Superior temporal gyrus (tissue), 1 donor: Measurements from ENCODE around the gene SCLY.

Experiments
- DNase-seq: peaks from one replicate; pipeline ENCODE4 v3.0.0-alpha.2; 2016; ENCODE audit errors: extremely low spot score

SCLY gene

GRCh38 chr2:238069021-238069709 lies 8.4 kb downstream of the SCLY start:
- DNase-seq = no peak

GRCh38 chr2:238069877-238070276 lies 9.1 kb downstream of the SCLY start:
- no peak for DNase-seq

DNA sequence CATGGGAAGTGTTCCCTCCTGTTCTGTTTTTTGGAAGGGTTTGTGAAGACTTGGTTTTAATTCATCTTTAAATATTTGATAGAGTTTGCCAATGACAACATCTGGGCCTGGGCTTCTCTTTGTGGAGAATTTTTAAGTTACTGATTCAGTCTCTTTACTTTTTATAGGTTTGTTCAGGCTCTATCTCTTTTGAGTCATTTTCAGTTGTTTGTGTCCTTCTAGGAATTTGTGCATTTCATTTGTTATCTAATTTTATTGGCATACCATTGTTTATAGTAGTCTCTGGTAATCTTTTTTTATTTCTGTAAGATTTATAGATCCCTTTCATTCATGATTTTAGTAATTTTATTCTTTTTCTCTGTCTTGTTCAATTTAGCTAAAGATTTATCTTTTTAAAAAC lies 14.6 kb downstream of the SCLY start:
- DNase-seq = no peak

DNA sequence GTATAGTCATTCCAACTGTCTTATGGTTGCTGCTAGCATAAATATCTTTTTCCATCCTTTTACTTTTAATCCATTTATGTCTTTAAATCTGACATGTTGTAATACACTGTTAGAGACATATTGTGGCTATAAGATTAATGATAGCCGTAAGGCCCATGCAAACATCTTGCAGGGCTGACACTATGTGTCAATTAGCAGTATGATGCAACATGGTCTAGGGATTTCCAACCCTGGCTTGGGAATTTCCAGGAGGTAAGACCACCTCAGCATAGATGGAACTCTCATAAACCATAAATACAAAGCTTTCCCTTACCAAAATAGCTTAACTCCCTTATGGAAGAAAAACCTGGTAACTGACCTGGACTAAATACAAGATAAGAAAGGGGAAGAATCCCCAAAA lies 16.5 kb downstream of the SCLY start:
- no peak for DNase-seq

DNA sequence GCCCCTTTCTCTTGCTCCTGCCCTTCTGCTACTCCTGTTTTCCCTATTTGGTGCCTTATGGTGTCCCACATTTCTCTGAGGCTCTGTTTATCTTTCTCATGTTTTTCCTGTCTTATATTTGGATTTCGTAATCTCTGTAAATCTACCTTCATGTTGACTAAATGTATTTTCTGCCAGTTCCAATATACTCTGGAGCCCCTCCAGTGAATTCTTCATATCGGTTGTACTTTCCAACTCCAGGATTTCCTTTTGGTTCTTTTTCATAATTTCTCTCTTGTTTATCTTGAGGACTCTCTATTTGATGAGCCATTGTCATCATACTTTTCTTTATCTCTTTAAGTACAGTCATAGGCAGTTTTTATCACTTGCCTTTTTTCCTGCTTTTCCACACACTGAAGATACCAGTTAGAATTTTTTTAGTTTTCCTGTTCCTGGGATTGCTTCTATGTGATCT lies 19.1 kb downstream of the SCLY start:
- no peak for DNase-seq

GRCh38 chr2:238080518-238080917 lies 19.7 kb downstream of the SCLY start:
- no peak for DNase-seq

DNA sequence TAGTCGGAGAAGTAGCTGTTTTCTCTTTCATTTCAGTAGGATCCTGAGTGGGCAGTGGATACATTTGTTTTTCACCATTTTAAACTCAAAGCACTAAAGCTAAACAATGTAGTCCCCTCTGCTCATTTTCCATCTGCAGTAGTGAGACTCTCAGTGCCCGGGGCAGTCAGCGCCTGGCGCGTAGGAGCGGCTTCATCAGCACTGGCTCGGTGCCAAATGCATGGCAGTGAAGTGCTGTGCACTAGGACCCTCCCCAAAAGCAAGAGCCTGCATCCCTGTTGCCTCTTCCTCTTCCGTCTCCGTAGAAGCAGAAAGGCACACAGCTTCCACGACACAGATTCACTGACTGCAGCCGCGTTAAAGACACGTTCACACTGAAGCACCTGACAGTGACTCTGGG lies 20.3 kb downstream of the SCLY start:
- no peak for DNase-seq

DNA sequence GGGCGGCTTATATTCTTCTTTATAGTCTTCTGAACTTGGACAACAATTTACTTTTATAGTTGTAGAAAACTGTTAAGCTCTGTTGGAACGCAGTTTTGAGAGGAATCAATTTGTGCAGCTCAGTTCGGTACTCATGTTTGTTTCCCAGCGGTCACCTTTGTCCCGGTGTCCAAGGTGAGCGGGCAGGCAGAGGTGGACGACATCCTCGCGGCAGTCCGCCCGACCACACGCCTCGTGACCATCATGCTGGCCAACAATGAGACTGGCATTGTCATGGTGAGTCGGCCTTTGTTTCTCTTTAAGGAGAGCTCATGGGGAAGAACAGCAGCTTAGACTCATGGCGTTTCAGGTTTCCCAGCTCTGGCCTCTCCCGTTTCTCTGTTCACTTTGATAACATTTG lies 20.8 kb downstream of the SCLY start:
- peak; percentile 43 for DNase-seq

DNA sequence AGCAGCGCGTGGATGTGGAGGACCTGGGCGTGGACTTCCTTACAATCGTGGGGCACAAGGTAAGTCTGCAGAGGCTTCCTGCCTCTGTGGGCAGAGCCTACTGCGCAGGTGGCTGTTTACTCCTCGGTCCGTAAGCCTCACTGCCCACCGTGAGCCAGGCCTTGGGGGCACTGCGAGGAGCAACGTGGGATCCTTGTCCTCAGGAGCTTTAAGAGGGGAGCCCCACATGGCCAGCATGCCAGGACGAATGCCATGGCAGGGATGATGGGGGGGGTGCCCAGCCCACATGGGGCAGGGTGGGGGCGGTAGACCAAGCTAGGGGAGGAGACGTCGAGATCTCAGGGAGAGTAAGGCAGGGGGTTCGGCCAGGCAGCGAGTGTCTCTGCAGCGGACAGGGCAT lies 21.4 kb downstream of the SCLY start:
- DNase-seq = no peak

DNA sequence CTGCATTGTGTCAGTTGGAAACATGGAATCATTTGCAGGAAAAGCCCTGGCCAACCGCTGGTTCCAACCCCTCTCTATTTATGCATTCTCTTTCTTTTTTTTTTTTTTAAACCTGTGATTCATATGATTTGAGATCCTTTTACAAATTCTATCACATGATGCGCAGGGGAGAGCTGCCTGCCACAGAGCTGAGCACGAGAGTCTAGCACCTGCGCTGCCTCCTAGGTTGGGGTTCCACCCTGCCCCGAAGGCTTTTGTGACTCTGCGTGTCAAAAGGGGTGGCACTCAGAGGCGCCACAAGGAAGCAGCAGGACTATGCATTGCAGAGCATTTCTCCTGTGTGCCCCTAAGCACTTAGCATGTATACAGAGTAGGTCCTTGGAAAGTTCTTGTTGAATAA lies 22.0 kb downstream of the SCLY start:
- no peak for DNase-seq

DNA sequence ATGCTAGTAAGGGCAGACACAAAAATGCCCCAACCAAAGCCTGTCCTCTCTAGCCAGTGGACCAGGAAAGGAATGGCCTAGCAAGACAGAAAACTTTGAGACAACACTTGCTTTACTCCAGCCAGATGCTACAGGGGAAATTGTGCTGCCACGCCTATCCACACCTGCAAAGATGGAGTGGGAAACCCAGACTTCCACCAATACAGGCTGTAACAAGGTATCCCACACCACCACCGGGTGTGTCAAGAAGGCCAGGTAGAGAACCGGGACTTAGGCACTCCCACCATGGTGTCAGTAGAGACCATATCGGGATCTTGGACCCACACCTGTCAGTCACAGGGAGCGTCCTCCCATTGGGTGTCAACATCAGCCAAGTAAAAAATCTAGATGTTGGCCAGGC lies 23.1 kb downstream of the SCLY start:
- DNase-seq = no peak

- DNase-seq = no peak
Measured at GRCh38 chr2:238084761-238085160, 24.0 kb downstream of the SCLY start.

DNA sequence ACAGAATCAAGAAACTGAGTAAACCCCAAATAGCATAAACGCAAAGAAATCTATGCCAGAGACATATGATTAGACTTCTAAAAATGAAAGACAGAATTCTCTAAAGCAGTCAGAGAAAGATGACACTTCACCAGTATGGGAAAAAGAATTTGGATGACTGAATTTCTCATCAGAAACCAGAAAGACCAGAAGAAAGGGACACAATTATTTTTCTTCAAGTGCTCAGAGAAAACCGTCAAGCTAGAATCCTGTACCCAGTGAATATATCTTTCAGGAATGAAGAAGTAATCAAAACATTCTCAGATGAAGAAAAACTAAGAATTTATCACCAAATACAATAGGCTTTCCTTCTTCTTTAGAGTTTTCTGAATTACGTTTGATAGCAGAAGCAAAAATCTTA lies 25.1 kb downstream of the SCLY start:
- no peak for DNase-seq

- no peak for DNase-seq
Measured at GRCh38 chr2:238087211-238087610, 26.4 kb downstream of the SCLY start.

- no peak for DNase-seq
Measured at GRCh38 chr2:238090887-238091286, 30.1 kb downstream of the SCLY start.

GRCh38 chr2:238091436-238092060 lies 30.7 kb downstream of the SCLY start:
- no peak for DNase-seq

- DNase-seq = no peak
Measured at GRCh38 chr2:238092486-238093035, 31.8 kb downstream of the SCLY start.

- no peak for DNase-seq
Measured at GRCh38 chr2:238093181-238094140, 32.7 kb downstream of the SCLY start.

DNA sequence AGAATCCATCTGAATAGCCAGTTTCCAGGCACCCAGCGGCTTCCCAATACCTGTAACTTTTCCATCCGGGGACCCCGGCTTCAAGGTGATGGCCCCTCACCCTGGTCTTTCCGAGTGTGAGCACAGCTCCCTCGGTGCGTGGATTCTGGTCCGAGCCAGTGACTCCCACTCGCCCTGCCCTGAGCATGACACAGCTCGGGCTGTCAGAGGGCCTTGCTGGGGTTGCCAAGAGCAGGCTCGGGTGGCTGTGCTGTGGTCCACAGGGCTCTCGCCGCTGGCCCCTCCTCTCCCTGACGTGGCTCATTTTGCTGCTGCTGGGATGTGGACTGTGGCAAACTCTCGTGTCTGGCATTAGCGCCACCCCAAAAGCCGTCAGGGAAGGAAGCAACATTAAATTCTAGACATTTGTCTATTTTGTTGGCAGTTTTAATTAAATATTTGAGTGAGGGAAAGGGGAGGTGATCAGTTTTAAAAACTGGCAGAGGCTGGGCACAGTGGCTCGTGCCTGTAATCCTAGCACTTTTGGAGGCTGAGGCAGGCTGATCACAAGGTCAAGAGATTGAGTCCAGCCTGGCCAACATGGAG lies 33.7 kb downstream of the SCLY start:
- no peak for DNase-seq

DNA sequence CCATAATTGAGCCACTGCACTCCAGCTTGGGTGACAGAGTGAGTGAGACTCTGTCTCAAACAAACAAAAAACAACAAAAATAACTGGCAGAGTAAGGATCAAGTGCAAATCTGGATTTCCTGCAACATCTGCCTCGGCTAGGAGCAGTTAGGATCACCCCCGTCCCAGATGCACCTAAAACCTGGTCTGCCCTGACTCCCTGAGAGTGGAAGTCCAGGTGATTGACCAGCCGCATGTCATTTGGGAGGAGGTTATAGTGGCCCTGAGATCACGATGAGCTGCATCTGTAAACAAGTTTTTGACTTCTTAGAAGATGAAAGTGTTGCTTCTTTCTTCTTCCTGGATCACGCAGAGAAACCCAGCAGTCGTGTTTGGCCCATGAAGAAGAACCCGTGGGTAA lies 34.3 kb downstream of the SCLY start:
- DNase-seq = no peak

DNA sequence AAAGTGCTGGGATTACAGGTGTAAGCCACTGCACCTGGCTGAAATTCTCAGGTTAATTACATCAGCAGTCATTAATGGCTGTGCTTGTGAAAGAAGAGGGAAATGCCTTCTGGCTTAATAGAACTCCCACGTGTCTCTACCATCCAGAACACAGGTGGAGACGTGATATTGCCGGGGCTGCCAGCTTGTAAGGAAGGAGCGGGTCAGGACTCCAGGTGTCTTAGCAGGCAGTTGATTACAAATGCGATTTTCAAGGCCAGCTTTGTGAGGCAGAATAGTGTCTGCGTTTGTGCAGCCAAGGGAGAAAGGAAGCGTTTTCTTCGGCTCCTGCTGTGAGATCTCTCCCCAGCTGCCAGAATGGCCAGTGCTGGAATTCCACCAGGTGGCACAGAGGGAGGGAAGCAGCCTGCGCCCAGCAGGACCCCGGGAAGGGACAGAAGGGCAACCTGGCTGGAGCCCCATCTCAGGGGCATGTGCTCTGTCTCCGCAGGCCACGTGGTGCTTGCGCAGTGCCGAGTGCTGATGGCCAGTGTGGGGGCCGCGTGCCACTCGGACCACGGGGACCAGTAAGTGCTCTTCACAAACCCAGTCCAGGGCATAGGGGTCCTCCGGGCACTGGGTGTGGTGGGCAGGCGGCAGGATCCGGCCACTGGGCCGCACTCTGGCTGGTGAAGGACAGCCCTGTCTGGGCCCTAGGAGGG lies 35.7 kb downstream of the SCLY start:
- DNase-seq = no peak
